IMR-90 (cell line): ENCODE results near the gene AOPEP. TPM values are rescaled to one million over a fixed set of nuclear protein-coding genes. Genes with fewer than 3 reads are reported as not detected.

ENCODE experiments used
- ATAC-seq: fragments of 200-7000 bp; cut with Tn5 transposase; 2 replicates; pipeline ENCODE4 v1.9.1; 2020; ENCODE audit warnings: low read depth, mild to moderate bottlenecking, moderate library complexity
- BruUV-seq: library from RNA; stranded (reverse); fragments of 400-500 nt; replicated peaks from 2 replicates; lab custom pipeline; 2021; lab: Mats Ljungman, UMichigan
- CTCF ChIA-PET: fragments of 300-600 bp; formaldehyde crosslinking; extraction: SDS; loops from one replicate; lab custom pipeline; 2021; ENCODE audit warnings: antibody characterized with exemption; lab: Yijun Ruan, JAX
- POLR2A ChIA-PET: fragments of 300-600 bp; sonication (Branson Sonifier 250); formaldehyde crosslinking; loops from one replicate; lab custom pipeline; 2022; ENCODE audit warnings: antibody characterized with exemption; ENCODE audit not compliant: unreplicated experiment; lab: Charles Lee
- DNase-seq: peaks from one replicate; pipeline ENCODE4 v3.0.0; 2013
- H2AFZ ChIP-seq: replicated peaks from 2 replicates; pipeline ENCODE3; 2013; ENCODE audit warnings: low read length, mild to moderate bottlenecking; ENCODE audit not compliant: poor library complexity
- H2AK5ac ChIP-seq: 2 replicates; pipeline ENCODE4 v1.6.1; 2013; ENCODE audit warnings: low read depth, low read length, inconsistent platforms
- H2AK9ac ChIP-seq: replicated peaks from 2 replicates; pipeline ENCODE3; 2013; ENCODE audit warnings: mild to moderate bottlenecking, low read depth, low read length, moderate library complexity; ENCODE audit not compliant: poor library complexity
- H2BK120ac ChIP-seq: 2 replicates; pipeline ENCODE4 v1.6.1; 2013; ENCODE audit warnings: low read depth, low read length, inconsistent platforms
- H2BK15ac ChIP-seq: 3 replicates; pipeline ENCODE4 v1.6.1; 2013; ENCODE audit warnings: low read depth, low read length, inconsistent platforms
- H2BK20ac ChIP-seq: 2 replicates; pipeline ENCODE4 v1.6.1; 2013; ENCODE audit warnings: low read depth, mild to moderate bottlenecking, inconsistent platforms, low read length, moderate library complexity
- H2BK5ac ChIP-seq: 2 replicates; pipeline ENCODE4 v1.6.1; 2013; ENCODE audit warnings: mild to moderate bottlenecking, low read depth, low read length, inconsistent platforms; ENCODE audit not compliant: poor library complexity, severe bottlenecking
- H3K14ac ChIP-seq: replicated peaks from 2 replicates; pipeline ENCODE4 v1.6.1; 2013; ENCODE audit warnings: low read depth, low read length, inconsistent platforms
- H3K18ac ChIP-seq: 2 replicates; pipeline ENCODE4 v1.6.1; 2013; ENCODE audit warnings: low read depth, low read length, control low read depth
- H3K23ac ChIP-seq: 2 replicates; pipeline ENCODE4 v1.6.1; 2013; ENCODE audit warnings: low read depth, low read length, inconsistent platforms
- H3K27ac ChIP-seq: 2 replicates; pipeline ENCODE4 v1.5.1; 2013; ENCODE audit warnings: mild to moderate bottlenecking, control low read depth, low read length; ENCODE audit not compliant: insufficient read depth
- H3K27me3 ChIP-seq: 2 replicates; pipeline ENCODE4 v1.6.1; 2013; ENCODE audit warnings: low read length; ENCODE audit not compliant: control insufficient read depth, insufficient read depth
- H3K36me3 ChIP-seq: 2 replicates; pipeline ENCODE4 v1.6.1; 2013; ENCODE audit warnings: low read length, mixed read lengths; ENCODE audit not compliant: control insufficient read depth, insufficient read depth
- H3K4ac ChIP-seq: 2 replicates; pipeline ENCODE4 v1.6.1; 2013; ENCODE audit warnings: low read depth, low read length, inconsistent platforms
- H3K4me1 ChIP-seq: 2 replicates; pipeline ENCODE4 v1.6.1; 2013; ENCODE audit warnings: low read length, mixed read lengths; ENCODE audit not compliant: control insufficient read depth, insufficient read depth
- H3K4me2 ChIP-seq: 2 replicates; pipeline ENCODE4 v1.6.1; 2013; ENCODE audit warnings: low read depth, mild to moderate bottlenecking, control low read depth, low read length, moderate library complexity
- H3K4me3 ChIP-seq: 2 replicates; pipeline ENCODE4 v1.5.1; 2013; ENCODE audit warnings: low read depth, mild to moderate bottlenecking, control low read depth, low read length, moderate library complexity; ENCODE audit not compliant: insufficient read depth
- H3K56ac ChIP-seq: 2 replicates; pipeline ENCODE4 v1.6.1; 2013; ENCODE audit warnings: low read length, inconsistent platforms; ENCODE audit not compliant: insufficient read depth; ENCODE audit errors: extremely low read depth
- H3K79me1 ChIP-seq, 2 experiments: 2 replicates each; pipeline ENCODE4 v1.6.1; 2013; ENCODE audit warnings: low read length in 2 of 2, inconsistent platforms in 1 of 2, low read depth in 1 of 2
- H3K9ac ChIP-seq: 2 replicates; pipeline ENCODE4 v1.6.1; 2013; ENCODE audit warnings: low read depth, low read length, control low read depth
- H3K9me1 ChIP-seq: 2 replicates; pipeline ENCODE4 v1.6.1; 2013; ENCODE audit warnings: low read length, inconsistent platforms; ENCODE audit not compliant: insufficient read depth
- H3K9me3 ChIP-seq: 2 replicates; pipeline ENCODE4 v1.6.1; 2013; ENCODE audit warnings: low read length; ENCODE audit not compliant: control insufficient read depth, insufficient read depth
- H4K20me1 ChIP-seq: 2 replicates; pipeline ENCODE4 v1.6.1; 2013; ENCODE audit warnings: low read length, inconsistent platforms; ENCODE audit not compliant: insufficient read depth
- H4K5ac ChIP-seq: 2 replicates; pipeline ENCODE4 v1.6.1; 2013; ENCODE audit warnings: mild to moderate bottlenecking, low read depth, low read length, control low read depth
- H4K8ac ChIP-seq, 2 experiments: 2 replicates each; pipeline ENCODE4 v1.6.1; 2013; ENCODE audit warnings: low read depth in 2 of 2, low read length in 2 of 2, control low read depth in 1 of 2, inconsistent platforms in 1 of 2
- H4K91ac ChIP-seq: 2 replicates; pipeline ENCODE4 v1.6.1; 2013; ENCODE audit warnings: low read depth, low read length, inconsistent platforms; ENCODE audit not compliant: insufficient read depth
- CEBPB ChIP-seq: IDR thresholded peaks from 2 replicates; pipeline ENCODE4 v1.6.1; 2012; ENCODE audit warnings: low read depth, low read length, improper control_type of control experiment
- NFE2L2 ChIP-seq: fragments of 150-350 bp; IDR thresholded peaks from 2 replicates; pipeline ENCODE4 v1.6.1; 2016; ENCODE audit warnings: low read depth, mild to moderate bottlenecking, low read length
- WGBS, 2 experiments: methylation state at CpG; one replicate each; pipeline versions ENCODE4 v1.1.5 to v1.1.7; 2013; ENCODE audit warnings: missing lambda C conversion rate in 2 of 2; ENCODE audit not compliant: insufficient read length in 1 of 2; ENCODE audit errors: extremely low coverage in 2 of 2; 5-methylcytosine and 5-hydroxymethylcytosine counted together
- dilution Hi-C: fragments of 300-500 bp; cut with HindIII; formaldehyde crosslinking; loops from one replicate; pipeline ENCODE4 v1.14.3; 2018; ENCODE audit warnings: low sequenced_read_pairs; ENCODE audit not compliant: unreplicated experiment
- in situ Hi-C: fragments of 300-500 bp; cut with MboI; formaldehyde crosslinking; loops from 3 replicates; pipeline ENCODE4 v1.14.3; 2019; ENCODE audit warnings: low sequenced_read_pairs, inconsistent platforms, mixed read lengths
- intact Hi-C: fragments of 100-400 bp; cut with micrococcal nuclease; formaldehyde crosslinking; loops from 2 replicates; pipeline ENCODE4 v1.10.0; 2022
- polyA plus RNA-seq, 3 experiments: library from polyadenylated mRNA; depleted of rRNA; stranded (reverse); fragments of >200 nt; gene quantifications; 2 replicates each; pipeline ENCODE4 v1.2.3, GENCODE V29; 2012; ENCODE audit warnings: low replicate concordance in 1 of 3
- total RNA-seq: library from RNA; depleted of rRNA; stranded (reverse); fragments of >200 nt; gene quantifications from 2 replicates; pipeline ENCODE4 v1.2.3, GENCODE V29; 2012

The AOPEP gene
- total and polyA plus RNA-seq, 2 of the 4 experiments (the other 2 are of a cell fraction), result 34.9 to 38.7 TPM

DNA sequence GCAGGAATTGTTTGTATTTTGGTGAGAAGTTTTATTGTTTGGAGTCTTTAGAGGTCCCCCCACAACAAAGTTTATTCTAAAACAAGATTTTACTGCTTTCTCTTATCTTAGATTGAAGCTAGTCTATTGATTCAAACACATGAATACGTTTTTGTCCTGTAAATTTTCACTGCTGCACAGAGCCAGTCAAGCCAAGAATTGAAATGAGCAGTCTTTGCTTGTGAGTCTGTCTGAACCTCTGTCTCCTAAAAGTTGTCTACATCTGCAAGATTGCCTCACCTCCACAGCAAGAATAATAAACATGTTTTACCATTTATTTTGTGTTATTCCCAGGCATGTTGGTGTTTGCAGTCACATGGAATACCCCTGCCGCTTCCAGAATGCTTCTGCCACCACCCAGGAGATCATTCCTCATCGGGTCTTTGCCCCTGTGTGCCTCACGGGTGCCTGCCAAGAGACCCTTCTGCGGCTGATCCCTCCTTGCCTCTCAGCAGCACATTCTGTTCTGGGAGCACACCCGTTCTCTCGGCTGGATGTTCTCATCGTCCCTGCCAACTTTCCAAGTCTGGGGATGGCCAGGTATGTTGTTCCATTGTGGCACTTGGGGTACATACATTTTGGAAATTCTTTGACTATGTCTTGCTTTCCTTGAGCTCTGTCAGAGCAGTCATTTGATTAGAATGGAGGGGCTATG, 74.1 kb downstream of the AOPEP start:
- Histone ChIP-seq H2AFZ (no peak overlapping the region), H3K18ac (no peak overlapping the region), H4K20me1 (no peaks in the 10 kb centered on the region; the same call in 1 of the 2 replicates), H2BK15ac (no peak overlapping the region), H3K27me3 (no peaks in the 10 kb centered on the region), H3K36me3 (peaks cover 4% of the 10 kb centered on the region; the same call in 1 of the 2 replicates), H4K8ac (no peak overlapping the region), H3K9ac (no peak overlapping the region), H3K9me3 (no peaks in the 10 kb centered on the region), H3K9me1 (peaks cover 12% of the 10 kb centered on the region; the same call in 1 of the 2 replicates), H3K79me1 (peaks cover 4 to 6% of the 10 kb centered on the region in 2 experiments; a peak in 3 of 4 replicates), H3K27ac (no peak overlapping the region), H3K4ac (peak overlapping the region; percentile 61; the same call in 1 of the 2 replicates), H4K5ac (no peak overlapping the region), H2AK9ac (no peak overlapping the region), H3K4me3 (no peak overlapping the region), H2BK5ac (no peak overlapping the region), H3K4me2 (no peak overlapping the region), H2BK120ac (peak overlapping the region; percentile 24; the same call in 1 of the 2 replicates), H3K4me1 (peaks cover 17% of the 10 kb centered on the region), H4K91ac (no peak overlapping the region; the same call in 1 of the 2 replicates), H3K14ac (no peak overlapping the region; the same call in 1 of the 2 replicates), H3K56ac (no peak overlapping the region), H2AK5ac (peak overlapping the region; percentile 41; the same call in 1 of the 2 replicates), H3K23ac (no peak overlapping the region), H2BK20ac (peak overlapping the region; percentile 20; the same call in 1 of the 2 replicates)
- CTCF ChIA-PET, result no interaction called here
- DNase-seq (peak; percentile 31), ATAC-seq (no peak)
- 94% methylated on average over 5 of the region's 8 CpGs; no CpG with 5 or more reads in 1 of the 2 experiments for WGBS, 2 experiments
- intact Hi-C loops (loop anchor here (5.0 kb wide), 1 partner anchor 207 kb away; no protein-coding TSS in a partner anchor), dilution Hi-C loops (no loop called here), in situ Hi-C loops (no loop called here)
- POLR2A ChIA-PET, result no interaction called here
- BruUV-seq, result no TSS peak
- TF ChIP-seq NFE2L2 (no peak), CEBPB (peak; percentile 51)
